GM18519 (cell line): ENCODE measurements around the gene PSMA7.
"Not testable (repeated sequence)": the region's sequence is repeated elsewhere in the genome, so short reads cannot be mapped to it uniquely, and the experiment has no call there.

Experiments used
- ATAC-seq: cut with Tn5 transposase; IDR thresholded peaks from one replicate; pipeline ENCODE4 v1.9.1; 2021; ENCODE audit warnings: mild to moderate bottlenecking, moderate library complexity; ENCODE audit not compliant: unreplicated experiment, low FRiP score

PSMA7 gene

GRCh38 chr20:62156592-62157386 is 13.6 kb upstream of the PSMA7 start:
- ATAC-seq = no peak

GRCh38 chr20:62156254-62156556 is 13.0 kb upstream of the PSMA7 start:
- no peak for ATAC-seq

- no peak for ATAC-seq
Measured at GRCh38 chr20:62155428-62156253, 12.4 kb upstream of the PSMA7 start.

- ATAC-seq = no peak
Measured at GRCh38 chr20:62151835-62152364, 8.7 kb upstream of the PSMA7 start.

- no peak for ATAC-seq
Measured at GRCh38 chr20:62151225-62151624, 8.0 kb upstream of the PSMA7 start.

GRCh38 chr20:62150310-62150575 is 7.0 kb upstream of the PSMA7 start:
- no peak for ATAC-seq

GRCh38 chr20:62149532-62150309 is 6.5 kb upstream of the PSMA7 start:
- no peak for ATAC-seq

- no peak for ATAC-seq
Measured at GRCh38 chr20:62148908-62149314, 5.7 kb upstream of the PSMA7 start.

GRCh38 chr20:62148383-62148782 is 5.2 kb upstream of the PSMA7 start:
- not testable (repeated sequence) for ATAC-seq

- ATAC-seq = no peak
Measured at GRCh38 chr20:62147528-62147927, 4.3 kb upstream of the PSMA7 start.

- ATAC-seq = no peak
Measured at GRCh38 chr20:62147125-62147524, 3.9 kb upstream of the PSMA7 start.

GRCh38 chr20:62146019-62146755 is 3.0 kb upstream of the PSMA7 start:
- ATAC-seq = no peak

GRCh38 chr20:62145688-62146018 is 2.5 kb upstream of the PSMA7 start:
- no peak for ATAC-seq

GRCh38 chr20:62143957-62144825 is 997 bp upstream of the PSMA7 start:
- ATAC-seq = no peak

GRCh38 chr20:62142252-62143080 is 728 bp downstream of the PSMA7 start:
- ATAC-seq = peak; percentile 6

- ATAC-seq = no peak
Measured at GRCh38 chr20:62141397-62142251, 1.6 kb downstream of the PSMA7 start.

GRCh38 chr20:62141043-62141396 is 2.2 kb downstream of the PSMA7 start:
- ATAC-seq = no peak

- ATAC-seq = no peak
Measured at GRCh38 chr20:62139636-62140035, 3.6 kb downstream of the PSMA7 start.
